Measurements from ENCODE around the gene ITGB6.

- TF ChIP-seq, protein P1, sequence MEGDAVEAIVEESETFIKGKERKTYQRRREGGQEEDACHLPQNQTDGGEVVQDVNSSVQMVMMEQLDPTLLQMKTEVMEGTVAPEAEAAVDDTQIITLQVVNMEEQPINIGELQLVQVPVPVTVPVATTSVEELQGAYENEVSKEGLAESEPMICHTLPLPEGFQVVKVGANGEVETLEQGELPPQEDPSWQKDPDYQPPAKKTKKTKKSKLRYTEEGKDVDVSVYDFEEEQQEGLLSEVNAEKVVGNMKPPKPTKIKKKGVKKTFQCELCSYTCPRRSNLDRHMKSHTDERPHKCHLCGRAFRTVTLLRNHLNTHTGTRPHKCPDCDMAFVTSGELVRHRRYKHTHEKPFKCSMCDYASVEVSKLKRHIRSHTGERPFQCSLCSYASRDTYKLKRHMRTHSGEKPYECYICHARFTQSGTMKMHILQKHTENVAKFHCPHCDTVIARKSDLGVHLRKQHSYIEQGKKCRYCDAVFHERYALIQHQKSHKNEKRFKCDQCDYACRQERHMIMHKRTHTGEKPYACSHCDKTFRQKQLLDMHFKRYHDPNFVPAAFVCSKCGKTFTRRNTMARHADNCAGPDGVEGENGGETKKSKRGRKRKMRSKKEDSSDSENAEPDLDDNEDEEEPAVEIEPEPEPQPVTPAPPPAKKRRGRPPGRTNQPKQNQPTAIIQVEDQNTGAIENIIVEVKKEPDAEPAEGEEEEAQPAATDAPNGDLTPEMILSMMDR (IDR thresholded peaks at IDR 0.05): no peak
- no peak for TF ChIP-seq POLR2A (IDR thresholded peaks at IDR 0.05)
- no peak for TF ChIP-seq EP300 (IDR thresholded peaks at IDR 0.05)
- TF ChIP-seq POLR2AphosphoS5 (IDR thresholded peaks at IDR 0.05): no peak
Measured at GRCh38 chr2:160199683-160200389, at the start of gene ITGB6.
